Nephron progenitor cell (in vitro differentiated cells): ENCODE measurements around the gene APOBEC3G.
"Not testable (repeated sequence)": the region's sequence is repeated elsewhere in the genome, so short reads cannot be mapped to it uniquely, and the experiment has no call there.

Experiments
- DNase-seq: peaks from one replicate; pipeline ENCODE4 v3.0.0; 2021
- H3K27ac Mint-ChIP-seq: 2 replicates; pipeline ENCODE4 v1.8.0; 2021; ENCODE audit warnings: mild to moderate bottlenecking, moderate library complexity, mixed read lengths
- H3K27me3 Mint-ChIP-seq: 2 replicates; pipeline ENCODE4 v1.8.0; 2021; ENCODE audit warnings: mild to moderate bottlenecking, low read depth, mixed read lengths; ENCODE audit not compliant: poor library complexity
- H3K36me3 Mint-ChIP-seq: 2 replicates; pipeline ENCODE4 v1.8.0; 2021; ENCODE audit warnings: low read depth, mixed read lengths
- H3K4me1 Mint-ChIP-seq: 2 replicates; pipeline ENCODE4 v1.8.0; 2021; ENCODE audit warnings: mixed read lengths
- H3K4me3 Mint-ChIP-seq: 2 replicates; pipeline ENCODE4 v1.8.0; 2021; ENCODE audit warnings: mild to moderate bottlenecking, moderate library complexity, mixed read lengths
- H3K9me3 Mint-ChIP-seq: 2 replicates; pipeline ENCODE4 v1.8.0; 2021; ENCODE audit warnings: mild to moderate bottlenecking, moderate library complexity, mixed read lengths
- CTCF ChIP-seq: fragments of 200-600 bp; sonication (generic); IDR thresholded peaks from 2 replicates; pipeline ENCODE4 v1.5.0; 2021; ENCODE audit warnings: antibody characterized with exemption

Gene APOBEC3G

GRCh38 chr22:39055658-39056057 is 21.4 kb upstream of the APOBEC3G start:
- Mint-ChIP-seq H3K4me3 (no peak overlapping the region), H3K27ac (no peak overlapping the region), H3K9me3 (peaks cover 13% of the 10 kb centered on the region), H3K4me1 (peaks cover 28% of the 10 kb centered on the region), H3K27me3 (no peaks in the 10 kb centered on the region), H3K36me3 (peaks cover 18% of the 10 kb centered on the region)
- no peak for TF ChIP-seq CTCF
- DNase-seq, result no peak

DNA sequence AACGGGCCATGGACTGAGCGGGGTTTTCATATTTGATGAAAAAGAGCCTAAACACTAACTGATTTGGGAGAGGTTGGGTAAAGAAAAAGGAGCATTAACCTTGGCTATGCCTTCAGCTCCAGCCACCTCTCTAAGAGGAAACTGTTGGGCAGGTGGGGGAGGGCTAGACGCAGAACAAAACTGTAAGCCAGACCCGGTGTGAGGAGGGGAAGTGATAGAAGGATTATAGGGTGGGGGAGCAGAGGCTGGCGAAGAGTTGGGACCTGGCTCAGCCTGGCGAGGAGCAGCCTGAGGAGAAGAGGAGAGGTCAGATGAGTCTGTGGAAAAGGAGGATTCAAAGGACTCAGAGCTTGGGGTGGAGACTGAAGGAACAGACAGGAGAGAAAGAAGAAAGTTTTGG is 15.8 kb upstream of the APOBEC3G start:
- not testable (repeated sequence) for H3K4me1 Mint-ChIP-seq, DNase-seq, H3K4me3 Mint-ChIP-seq, H3K36me3 Mint-ChIP-seq, H3K27ac Mint-ChIP-seq, H3K27me3 Mint-ChIP-seq, H3K9me3 Mint-ChIP-seq

DNA sequence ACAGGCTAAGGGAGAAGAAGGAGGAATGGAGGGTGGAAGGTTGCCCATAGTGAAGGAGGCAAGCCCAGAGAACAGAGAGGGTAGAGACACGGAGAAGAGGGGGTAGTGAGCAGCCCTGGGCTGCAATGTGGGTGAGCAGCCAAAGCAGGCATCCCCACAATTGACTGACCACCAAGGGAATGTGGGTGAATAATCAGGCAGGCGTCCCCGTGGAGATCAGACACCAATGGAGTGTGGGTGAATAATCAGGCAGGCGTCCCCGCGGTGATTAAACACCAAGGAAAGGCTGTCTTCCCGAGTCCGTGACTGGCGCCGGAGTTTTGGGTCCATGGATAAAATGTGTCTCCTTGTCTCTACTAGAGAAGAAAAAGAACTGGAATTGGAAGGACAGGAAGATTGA is 15.1 kb upstream of the APOBEC3G start:
- H3K4me3 Mint-ChIP-seq, H3K27ac Mint-ChIP-seq, H3K36me3 Mint-ChIP-seq, H3K27me3 Mint-ChIP-seq, H3K9me3 Mint-ChIP-seq, H3K4me1 Mint-ChIP-seq, DNase-seq: not testable (repeated sequence)

GRCh38 chr22:39063904-39064303 is 13.2 kb upstream of the APOBEC3G start:
- not testable (repeated sequence) for H3K36me3 Mint-ChIP-seq, H3K9me3 Mint-ChIP-seq, H3K27ac Mint-ChIP-seq, DNase-seq, H3K4me1 Mint-ChIP-seq, H3K27me3 Mint-ChIP-seq, H3K4me3 Mint-ChIP-seq

GRCh38 chr22:39066442-39067276 is 10.4 kb upstream of the APOBEC3G start:
- not testable (repeated sequence) for H3K27ac Mint-ChIP-seq, H3K36me3 Mint-ChIP-seq, H3K4me1 Mint-ChIP-seq, H3K9me3 Mint-ChIP-seq, H3K27me3 Mint-ChIP-seq, DNase-seq, H3K4me3 Mint-ChIP-seq

DNA sequence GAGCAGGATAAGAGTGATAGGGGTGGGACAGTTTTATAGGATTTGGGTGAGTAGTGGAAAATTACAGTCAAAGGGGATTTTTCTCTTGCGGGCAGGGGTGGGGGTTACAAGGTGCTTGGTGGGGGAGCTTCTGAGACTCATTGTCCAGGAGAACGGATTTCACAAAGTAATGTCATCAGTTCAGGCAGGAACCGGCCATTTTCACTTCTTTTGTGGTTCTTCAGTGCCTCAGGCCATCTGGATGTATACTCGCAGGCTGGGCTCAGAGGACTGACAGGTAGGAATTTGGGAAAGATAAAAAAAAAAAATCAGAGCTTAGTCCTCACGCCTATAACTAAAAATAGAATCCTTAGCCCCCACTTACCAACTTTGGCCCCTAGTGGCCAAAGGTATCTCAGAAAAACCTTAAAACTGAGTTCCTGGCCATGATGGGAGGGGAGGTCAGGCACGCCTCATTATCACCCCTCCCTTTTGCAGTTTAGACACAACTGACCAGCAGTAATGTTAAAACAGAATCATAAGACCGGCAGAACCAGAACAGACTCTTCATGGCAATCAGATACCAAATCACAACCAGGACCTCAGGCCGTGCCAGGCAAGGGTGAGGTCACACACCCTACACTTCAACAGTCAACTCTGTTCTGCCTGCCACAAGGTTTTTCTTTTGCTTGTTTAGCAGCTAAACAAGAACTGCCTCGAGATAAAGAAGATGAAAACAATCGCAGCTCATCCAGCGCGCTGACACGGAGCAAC is 8.9 kb upstream of the APOBEC3G start:
- no peaks in the 10 kb centered on the region for H3K9me3 Mint-ChIP-seq
- no peak for DNase-seq
- no peak overlapping the region for H3K4me3 Mint-ChIP-seq
- H3K27ac Mint-ChIP-seq, result no peak overlapping the region
- TF ChIP-seq CTCF, result peak; percentile 6
- H3K36me3 Mint-ChIP-seq, result no peaks in the 10 kb centered on the region
- H3K27me3 Mint-ChIP-seq, result peaks cover 7% of the 10 kb centered on the region
- H3K4me1 Mint-ChIP-seq, result peaks cover 12% of the 10 kb centered on the region

GRCh38 chr22:39070186-39070585 is 6.9 kb upstream of the APOBEC3G start:
- Mint-ChIP-seq H3K4me1 (peaks cover 18% of the 10 kb centered on the region), H3K36me3 (no peaks in the 10 kb centered on the region), H3K4me3 (no peak overlapping the region), H3K27ac (no peak overlapping the region), H3K9me3 (no peaks in the 10 kb centered on the region), H3K27me3 (peaks cover 7% of the 10 kb centered on the region)
- no peak for TF ChIP-seq CTCF
- no peak for DNase-seq

DNA sequence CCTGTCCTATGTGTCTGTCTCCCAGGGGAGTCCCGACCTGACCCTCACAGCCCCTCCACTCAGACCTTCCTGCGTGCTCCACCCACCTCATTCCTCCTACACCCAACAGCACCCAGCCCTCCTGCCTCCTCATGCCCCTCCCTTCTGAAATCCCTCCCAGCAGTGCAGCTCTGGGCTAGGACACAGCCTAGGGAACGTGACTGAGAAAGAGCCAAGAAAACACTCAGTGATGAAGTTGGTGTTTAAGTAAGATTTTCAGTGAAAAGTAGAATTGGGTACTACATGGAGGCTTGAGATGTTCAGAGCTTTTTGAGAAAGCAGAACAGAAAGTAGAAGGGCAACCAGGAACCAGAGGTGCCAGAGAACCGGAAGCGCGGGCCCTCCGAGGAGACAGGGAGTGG is 4.5 kb upstream of the APOBEC3G start:
- not testable (repeated sequence) for DNase-seq, H3K4me3 Mint-ChIP-seq, H3K36me3 Mint-ChIP-seq, H3K27me3 Mint-ChIP-seq, H3K27ac Mint-ChIP-seq, H3K9me3 Mint-ChIP-seq
- H3K4me1 Mint-ChIP-seq, result peaks cover 37% of the 10 kb centered on the region
